GM12878 (cell line): Measurements from ENCODE around the gene SHC4. TPM values are rescaled to one million over a fixed set of nuclear protein-coding genes. Genes with fewer than 3 reads are reported as not detected.

Source experiments
- ATAC-seq: fragments of 200-7000 bp; cut with Tn5 transposase; 3 replicates; pipeline ENCODE4 v1.9.1; 2020; ENCODE audit warnings: mild to moderate bottlenecking, moderate library complexity
- BruUV-seq: library from RNA; stranded (reverse); fragments of 400-500 nt; replicated peaks from 2 replicates; lab custom pipeline; 2021; lab: Mats Ljungman, UMichigan
- CTCF ChIA-PET: fragments of 300-600 bp; sonication (Branson Sonifier 250); formaldehyde crosslinking; extraction: SDS; loops from one replicate; lab custom pipeline; 2021; ENCODE audit warnings: inconsistent platforms; lab: Yijun Ruan, JAX
- POLR2A ChIA-PET: fragments of 350-600 bp; formaldehyde crosslinking; extraction: SDS; loops from one replicate; lab custom pipeline; 2021; ENCODE audit warnings: inconsistent platforms; lab: Charles Lee
- RAD21 ChIA-PET: fragments of 300-600 bp; sonication (Branson Sonifier 250); formaldehyde crosslinking; loops from one replicate; lab custom pipeline; 2023; ENCODE audit warnings: antibody characterized with exemption; ENCODE audit not compliant: unreplicated experiment; lab: Charles Lee
- SMC1A ChIA-PET: fragments of 300-600 bp; sonication (Branson Sonifier 250); formaldehyde crosslinking; loops from one replicate; lab custom pipeline; 2023; ENCODE audit not compliant: unreplicated experiment, uncharacterized antibody; lab: Charles Lee
- DNase-seq: peaks from one replicate; pipeline ENCODE4 v3.0.0-alpha.2; 2011; ENCODE audit warnings: low read depth, low spot score
- FAIRE-seq: peaks from 3 replicates; lab custom pipeline; 2011; peaks lifted over from hg19 to GRCh38; lab: Jason Lieb, UNC
- H2AFZ ChIP-seq: 2 replicates; pipeline ENCODE4 v1.6.0; 2011; ENCODE audit warnings: low read depth, low read length, control low read depth; ENCODE audit not compliant: control insufficient read depth
- H3K27ac ChIP-seq: 2 replicates; pipeline ENCODE4 v1.5.1; 2011; ENCODE audit warnings: control low read depth; ENCODE audit not compliant: control insufficient read depth, insufficient read depth
- H3K27me3 ChIP-seq, 2 experiments: replicated peaks in 1 of 2; 2 replicates each; pipeline versions ENCODE4 v1.6.0 to v1.6.1; 2011; ENCODE audit warnings: low read length in 1 of 2; ENCODE audit not compliant: control insufficient read depth in 2 of 2, insufficient read depth in 2 of 2
- H3K36me3 ChIP-seq, 2 experiments: 2 replicates each; pipeline ENCODE4 v1.5.1; 2011; ENCODE audit warnings: low read length in 1 of 2; ENCODE audit not compliant: control insufficient read depth in 2 of 2, insufficient read depth in 2 of 2
- H3K4me1 ChIP-seq: 2 replicates; pipeline ENCODE4 v1.6.1; 2011; ENCODE audit warnings: mild to moderate bottlenecking, low read length, moderate library complexity, mixed read lengths; ENCODE audit not compliant: control insufficient read depth, insufficient read depth
- H3K4me2 ChIP-seq: 2 replicates; pipeline ENCODE4 v1.6.0; 2011; ENCODE audit warnings: control low read depth; ENCODE audit not compliant: control insufficient read depth, insufficient read depth
- H3K4me3 ChIP-seq: fragments of 200-600 bp; sonication (generic); 2 replicates; pipeline ENCODE4 v1.5.1; 2016
- H3K79me2 ChIP-seq: 2 replicates; pipeline ENCODE4 v1.6.0; 2011; ENCODE audit warnings: low read length; ENCODE audit not compliant: control insufficient read depth, insufficient read depth
- H3K9ac ChIP-seq: 2 replicates; pipeline ENCODE4 v1.8.0; 2011; ENCODE audit warnings: low read length, control low read depth, mixed read lengths; ENCODE audit not compliant: control insufficient read depth, insufficient read depth
- H3K9me3 ChIP-seq: replicated peaks from 3 replicates; pipeline ENCODE4 v1.5.1; 2011; ENCODE audit warnings: mild to moderate bottlenecking, low read length; ENCODE audit not compliant: control insufficient read depth, insufficient read depth
- H4K20me1 ChIP-seq: 2 replicates; pipeline ENCODE4 v1.6.0; 2011; ENCODE audit not compliant: control insufficient read depth, insufficient read depth
- FOXM1 ChIP-seq: IDR thresholded peaks from 2 replicates; pipeline ENCODE4 v1.6.1; 2012; ENCODE audit warnings: low read depth, mild to moderate bottlenecking, inconsistent platforms, low read length, moderate library complexity
- NBN ChIP-seq: fragments of 450-650 bp; IDR thresholded peaks from 2 replicates; pipeline ENCODE4 v1.6.1; 2016
- NFYB ChIP-seq: IDR thresholded peaks from 2 replicates; pipeline ENCODE4 v1.6.1; 2011; ENCODE audit warnings: low read depth, mild to moderate bottlenecking, low read length, improper control_type of control experiment, moderate library complexity; ENCODE audit not compliant: insufficient read depth
- PAX8 ChIP-seq: fragments of 450-650 bp; IDR thresholded peaks from 2 replicates; pipeline ENCODE4 v1.6.1; 2017; ENCODE audit warnings: mild to moderate bottlenecking, moderate library complexity
- RAD21 ChIP-seq: IDR thresholded peaks from 2 replicates; pipeline ENCODE4 v1.6.1; 2011; ENCODE audit warnings: mild to moderate bottlenecking, low read depth, low read length, moderate library complexity; ENCODE audit not compliant: insufficient read depth
- RBBP5 ChIP-seq: fragments of 200-600 bp; sonication (generic); conservative IDR thresholded peaks from 2 replicates; pipeline ENCODE4 v1.6.1; 2016
- SMARCA5 ChIP-seq: fragments of 450-650 bp; IDR thresholded peaks from 2 replicates; pipeline ENCODE4 v1.6.1; 2017; ENCODE audit warnings: mild to moderate bottlenecking
- YY1 ChIP-seq: IDR thresholded peaks from 2 replicates; pipeline ENCODE4 v1.6.1; 2011; ENCODE audit warnings: low read depth, mild to moderate bottlenecking, low read length
- in situ Hi-C: fragments of 300-500 bp; cut with MboI; formaldehyde crosslinking; loops from 9 replicates; pipeline ENCODE4 v1.14.3; 2018; ENCODE audit warnings: mixed read lengths
- intact Hi-C: fragments of 100-400 bp; cut with micrococcal nuclease; formaldehyde crosslinking; loops from one replicate; pipeline ENCODE4 v1.14.2; 2022; ENCODE audit not compliant: unreplicated experiment
- polyA plus RNA-seq, 11 experiments: library from polyadenylated mRNA; depleted of rRNA in 4 of 11; unstranded in 6 of 11; stranded (reverse) in 5 of 11; fragments of >200 nt; fragmentation: Nextera tagmentation in 4 of 11; fragmentation: Illumina TruSeq in 1 of 11; extraction: Ambion mirVana in 4 of 11; extraction: Trizol in 1 of 11; gene quantifications; 1 replicate in 1 of 11; 2 replicates in 10 of 11; pipeline versions ENCODE4 v1.2.1 to v1.2.3, GENCODE V29; 2011 to 2016; ENCODE audit warnings: inconsistent platforms in 2 of 11, missing spikeins in 2 of 11, low read depth in 1 of 11
- total RNA-seq, 4 experiments: library from RNA; depleted of rRNA in 3 of 4; stranded (reverse); fragments of >200 nt in 3 of 4; fragmentation: Illumina TruSeq in 1 of 4; extraction: Trizol in 1 of 4; gene quantifications; 2 replicates each; pipeline versions ENCODE4 v1.2.1 to v1.2.3, GENCODE V29; 2013 to 2021
- TF ChIP-seq, protein P1 (sequence below): fragments of 450-650 bp; IDR thresholded peaks from 2 replicates; pipeline ENCODE4 v1.6.1; 2017; ENCODE audit warnings: low read depth, mild to moderate bottlenecking, moderate library complexity

The SHC4 gene
- total and polyA plus RNA-seq, 10 of the 15 experiments (the other 5 are each of a cell fraction or from before 2014, with no cell fraction given) = 0.04 to 0.87 (median 0.14) TPM

DNA sequence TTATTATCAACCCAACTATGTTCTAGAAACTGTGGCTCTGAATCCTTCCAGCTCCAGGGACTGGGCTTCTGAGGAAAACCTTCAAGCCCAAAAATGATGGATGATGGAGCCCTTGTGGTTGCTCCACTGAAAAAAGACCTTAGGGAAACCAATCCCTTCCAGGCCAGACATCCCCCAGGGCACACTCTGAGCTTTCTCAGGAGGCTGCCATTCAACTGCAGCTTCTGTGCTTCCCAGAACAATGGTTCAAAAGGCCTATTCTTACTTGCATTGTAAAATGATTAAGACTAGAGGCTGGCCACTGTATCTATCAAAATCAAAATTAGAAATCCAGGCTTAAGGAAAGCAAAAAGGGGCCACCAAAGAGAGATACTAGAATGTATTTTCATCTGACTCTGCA is 58.5 kb downstream of the SHC4 start:
- DNase-seq (no peak), ATAC-seq (no peak), FAIRE-seq (no peak)
- H4K20me1 ChIP-seq = no peaks in the 10 kb centered on the region
- SMC1A ChIA-PET = interaction anchor here (1.4 to 1.6 kb wide), 3 partner anchors 15 to 89 kb away, joined by 3 to 4 read pairs (median 4); no protein-coding TSS in a partner anchor
- no TSS peak for BruUV-seq
- TF ChIP-seq FOXM1 (no peak), SMARCA5 (no peak), PAX8 (no peak), YY1 (no peak), NFYB (no peak), RAD21 (no peak), RBBP5 (no peak), NBN (no peak)
- TF ChIP-seq, protein P1, sequence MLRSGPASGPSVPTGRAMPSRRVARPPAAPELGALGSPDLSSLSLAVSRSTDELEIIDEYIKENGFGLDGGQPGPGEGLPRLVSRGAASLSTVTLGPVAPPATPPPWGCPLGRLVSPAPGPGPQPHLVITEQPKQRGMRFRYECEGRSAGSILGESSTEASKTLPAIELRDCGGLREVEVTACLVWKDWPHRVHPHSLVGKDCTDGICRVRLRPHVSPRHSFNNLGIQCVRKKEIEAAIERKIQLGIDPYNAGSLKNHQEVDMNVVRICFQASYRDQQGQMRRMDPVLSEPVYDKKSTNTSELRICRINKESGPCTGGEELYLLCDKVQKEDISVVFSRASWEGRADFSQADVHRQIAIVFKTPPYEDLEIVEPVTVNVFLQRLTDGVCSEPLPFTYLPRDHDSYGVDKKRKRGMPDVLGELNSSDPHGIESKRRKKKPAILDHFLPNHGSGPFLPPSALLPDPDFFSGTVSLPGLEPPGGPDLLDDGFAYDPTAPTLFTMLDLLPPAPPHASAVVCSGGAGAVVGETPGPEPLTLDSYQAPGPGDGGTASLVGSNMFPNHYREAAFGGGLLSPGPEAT = no peak
- CTCF ChIA-PET = interaction anchor here (0.6 to 1.8 kb wide), 5 partner anchors 11 to 240 kb away, joined by 3 to 8 read pairs (median 4); no protein-coding TSS in a partner anchor
- H3K4me3 ChIP-seq = no peak overlapping the region
- no peaks in the 10 kb centered on the region for H3K4me1 ChIP-seq
- H3K79me2 ChIP-seq = no peaks in the 10 kb centered on the region
- POLR2A ChIA-PET = interaction anchor here (1.4 kb wide), 1 partner anchor 94 kb away, joined by 3 read pairs; the partner anchor contains the start of gene CEP152
- H3K9ac ChIP-seq = no peak overlapping the region
- H3K9me3 ChIP-seq = no peaks in the 10 kb centered on the region
- H3K36me3 ChIP-seq = no peaks in the 10 kb centered on the region
- no peak overlapping the region for H2AFZ ChIP-seq
- no peak overlapping the region for H3K27ac ChIP-seq
- intact Hi-C loops = no loop called here
- in situ Hi-C loops = no loop called here
- H3K4me2 ChIP-seq = no peak overlapping the region
- RAD21 ChIA-PET = interaction anchor here (1.0 to 1.5 kb wide), 3 partner anchors 9 to 241 kb away, joined by 3 to 5 read pairs (median 3); no protein-coding TSS in a partner anchor
- H3K27me3 ChIP-seq = no peaks in the 10 kb centered on the region
